Measurements from ENCODE around the gene SMAD5.

The SMAD5 gene

DNA sequence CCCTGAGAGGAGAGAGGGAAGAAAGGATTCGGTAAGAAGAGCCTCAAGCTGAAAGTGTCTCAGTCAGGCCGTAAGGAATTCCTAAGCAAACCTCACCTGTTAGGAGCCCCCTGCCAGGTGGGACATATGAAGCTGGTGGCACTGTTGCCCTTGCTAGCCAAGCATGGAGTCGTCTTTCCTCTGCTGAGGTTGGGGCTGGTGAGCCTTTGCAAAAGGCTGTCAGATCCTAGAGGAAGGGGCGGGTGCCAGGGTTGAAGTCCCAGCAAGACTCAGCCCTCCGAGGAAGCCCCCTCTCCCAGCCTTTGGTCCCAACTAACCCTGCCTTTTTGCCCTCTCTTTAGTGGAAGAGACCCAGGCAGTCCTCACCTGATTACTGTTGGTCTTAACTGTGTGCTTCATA, 65.8 kb downstream of the SMAD5 start:
- no peaks in the 10 kb centered on the region for H3K36me3 ChIP-seq (ENCODE audit: low read depth)
- ATAC-seq (ENCODE audit: low read depth) (no peak), DNase-seq (ENCODE audit: low spot score) (no peak)
- H3K4me1 ChIP-seq (ENCODE audit: insufficient read depth, poor library complexity, severe bottlenecking), result no peaks in the 10 kb centered on the region
- H3K4me3 ChIP-seq (ENCODE audit: severe bottlenecking), result no peak overlapping the region
- no peaks in the 10 kb centered on the region for H3K9me3 ChIP-seq (ENCODE audit: severe bottlenecking)
- TF ChIP-seq, protein P1, sequence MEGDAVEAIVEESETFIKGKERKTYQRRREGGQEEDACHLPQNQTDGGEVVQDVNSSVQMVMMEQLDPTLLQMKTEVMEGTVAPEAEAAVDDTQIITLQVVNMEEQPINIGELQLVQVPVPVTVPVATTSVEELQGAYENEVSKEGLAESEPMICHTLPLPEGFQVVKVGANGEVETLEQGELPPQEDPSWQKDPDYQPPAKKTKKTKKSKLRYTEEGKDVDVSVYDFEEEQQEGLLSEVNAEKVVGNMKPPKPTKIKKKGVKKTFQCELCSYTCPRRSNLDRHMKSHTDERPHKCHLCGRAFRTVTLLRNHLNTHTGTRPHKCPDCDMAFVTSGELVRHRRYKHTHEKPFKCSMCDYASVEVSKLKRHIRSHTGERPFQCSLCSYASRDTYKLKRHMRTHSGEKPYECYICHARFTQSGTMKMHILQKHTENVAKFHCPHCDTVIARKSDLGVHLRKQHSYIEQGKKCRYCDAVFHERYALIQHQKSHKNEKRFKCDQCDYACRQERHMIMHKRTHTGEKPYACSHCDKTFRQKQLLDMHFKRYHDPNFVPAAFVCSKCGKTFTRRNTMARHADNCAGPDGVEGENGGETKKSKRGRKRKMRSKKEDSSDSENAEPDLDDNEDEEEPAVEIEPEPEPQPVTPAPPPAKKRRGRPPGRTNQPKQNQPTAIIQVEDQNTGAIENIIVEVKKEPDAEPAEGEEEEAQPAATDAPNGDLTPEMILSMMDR (IDR thresholded peaks at IDR 0.05; ENCODE audit: poor library complexity, severe bottlenecking), result no peak
- no peak overlapping the region for H3K27ac ChIP-seq (ENCODE audit: poor library complexity, severe bottlenecking)
- peaks cover 12% of the 10 kb centered on the region for H3K27me3 ChIP-seq (ENCODE audit: insufficient read depth, poor library complexity, severe bottlenecking)

DNA sequence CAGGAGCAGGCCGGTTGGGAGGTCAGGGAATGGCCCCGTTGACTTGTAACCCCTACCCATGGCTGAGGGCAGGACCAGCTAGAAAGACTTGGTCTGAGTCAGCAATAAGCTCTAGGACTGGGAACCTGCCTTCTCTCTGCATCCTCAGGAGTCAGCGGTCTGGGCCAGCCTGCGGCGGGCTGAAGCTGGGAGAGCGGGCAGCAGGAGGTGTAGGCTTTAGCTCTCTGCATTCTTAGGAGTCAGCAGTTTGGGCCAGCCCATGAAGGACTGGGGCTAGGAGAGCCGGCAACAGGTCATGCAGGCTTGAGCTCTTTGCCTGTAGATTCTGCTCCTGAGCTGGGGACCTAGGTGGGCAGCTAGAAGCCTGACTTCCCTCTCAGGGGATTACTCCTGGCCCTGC, 66.8 kb downstream of the SMAD5 start:
- Histone ChIP-seq H3K27me3 (ENCODE audit: insufficient read depth, poor library complexity, severe bottlenecking) (peaks cover 3% of the 10 kb centered on the region), H3K27ac (ENCODE audit: poor library complexity, severe bottlenecking) (no peak overlapping the region), H3K9me3 (ENCODE audit: severe bottlenecking) (no peaks in the 10 kb centered on the region), H3K4me1 (ENCODE audit: insufficient read depth, poor library complexity, severe bottlenecking) (no peaks in the 10 kb centered on the region), H3K36me3 (ENCODE audit: low read depth) (no peaks in the 10 kb centered on the region), H3K4me3 (ENCODE audit: severe bottlenecking) (no peak overlapping the region)
- ATAC-seq (ENCODE audit: low read depth) (no peak), DNase-seq (ENCODE audit: low spot score) (no peak)
- TF ChIP-seq, protein P1 (IDR thresholded peaks at IDR 0.05; ENCODE audit: poor library complexity, severe bottlenecking), result no peak

DNA sequence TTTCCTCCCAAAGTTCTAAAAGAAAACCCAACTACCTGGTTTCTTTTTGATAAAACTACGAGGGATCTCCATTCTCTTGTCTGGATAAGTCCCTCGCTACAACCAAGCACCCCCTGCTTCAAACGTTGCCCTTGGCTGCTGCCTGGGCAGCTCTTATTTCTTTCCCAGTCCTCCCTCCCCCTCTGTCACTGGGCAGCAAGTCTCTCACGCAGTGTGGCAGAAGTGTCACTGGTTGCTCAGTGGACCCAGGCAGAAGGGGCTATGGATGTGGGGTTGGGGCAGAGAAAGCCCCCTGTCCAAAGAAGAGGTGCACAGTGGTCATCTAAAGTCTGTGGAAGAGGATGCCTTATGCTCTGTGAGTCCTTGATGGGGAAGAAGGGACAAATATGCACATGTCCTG, 67.5 kb downstream of the SMAD5 start:
- ATAC-seq (ENCODE audit: low read depth) (no peak), DNase-seq (ENCODE audit: low spot score) (peak; percentile 42)

DNA sequence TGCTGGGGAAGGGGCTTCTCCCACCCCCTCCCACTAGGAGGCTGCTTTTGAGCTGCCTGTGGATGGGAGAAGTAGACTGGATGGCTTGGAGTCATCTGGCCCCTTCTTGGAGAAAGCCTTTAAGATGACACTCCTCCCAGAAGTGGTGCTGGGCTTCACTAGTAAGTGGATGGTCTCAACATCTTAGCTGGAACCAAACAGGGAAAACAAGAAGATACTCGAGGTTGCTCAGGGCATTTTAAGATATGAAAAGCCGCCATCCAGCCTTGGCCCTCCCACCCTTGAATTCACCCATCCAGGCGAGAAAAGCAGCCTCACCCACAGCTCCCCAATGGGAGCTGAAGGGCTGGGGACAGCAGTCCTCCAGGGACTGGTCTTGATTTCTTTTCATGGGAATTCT, 68.1 kb downstream of the SMAD5 start:
- TF ChIP-seq, protein P1 (IDR thresholded peaks at IDR 0.05; ENCODE audit: poor library complexity, severe bottlenecking), result no peak
- no peak for DNase-seq (ENCODE audit: low spot score)

More for the DNA sequence above, 67.5 kb downstream of the SMAD5 start:
- Histone ChIP-seq H3K4me1 (ENCODE audit: insufficient read depth, poor library complexity, severe bottlenecking) (no peaks in the 10 kb centered on the region), H3K36me3 (ENCODE audit: low read depth) (no peaks in the 10 kb centered on the region), H3K27me3 (ENCODE audit: insufficient read depth, poor library complexity, severe bottlenecking) (no peaks in the 10 kb centered on the region), H3K27ac (ENCODE audit: poor library complexity, severe bottlenecking) (no peak overlapping the region), H3K9me3 (ENCODE audit: severe bottlenecking) (no peaks in the 10 kb centered on the region), H3K4me3 (ENCODE audit: severe bottlenecking) (no peak overlapping the region)
- TF ChIP-seq, protein P1 (IDR thresholded peaks at IDR 0.05; ENCODE audit: poor library complexity, severe bottlenecking), result no peak

DNA sequence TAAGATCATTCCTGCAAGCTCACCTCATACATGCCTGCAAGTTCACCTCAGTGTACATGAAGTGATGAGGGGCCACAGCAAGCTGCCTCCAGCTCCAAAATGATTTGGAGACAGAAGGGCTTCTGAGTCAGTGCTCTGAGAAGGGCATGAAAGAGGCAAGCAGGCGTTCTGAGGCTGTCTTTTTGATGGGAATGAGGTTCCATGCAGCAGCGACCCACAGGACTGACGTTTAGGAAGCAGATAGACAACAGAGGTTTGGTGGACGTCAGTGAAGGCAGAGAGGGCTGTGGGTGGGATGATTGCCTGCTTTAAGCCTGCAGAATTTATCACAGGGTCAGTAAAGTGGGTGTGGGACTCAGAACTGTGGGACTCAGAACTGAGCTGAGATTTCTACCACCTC, 69.2 kb downstream of the SMAD5 start:
- no peaks in the 10 kb centered on the region for H3K27me3 ChIP-seq (ENCODE audit: insufficient read depth, poor library complexity, severe bottlenecking)
- H3K27ac ChIP-seq (ENCODE audit: poor library complexity, severe bottlenecking), result no peak overlapping the region
- no peaks in the 10 kb centered on the region for H3K4me1 ChIP-seq (ENCODE audit: insufficient read depth, poor library complexity, severe bottlenecking)
- no peaks in the 10 kb centered on the region for H3K9me3 ChIP-seq (ENCODE audit: severe bottlenecking)
- no peak overlapping the region for H3K4me3 ChIP-seq (ENCODE audit: severe bottlenecking)
- no peak for DNase-seq (ENCODE audit: low spot score)
- H3K36me3 ChIP-seq (ENCODE audit: low read depth), result no peaks in the 10 kb centered on the region
- TF ChIP-seq, protein P1 (IDR thresholded peaks at IDR 0.05; ENCODE audit: poor library complexity, severe bottlenecking), result no peak
- no peak for ATAC-seq (ENCODE audit: low read depth)

More for the DNA sequence above, 68.1 kb downstream of the SMAD5 start:
- no peaks in the 10 kb centered on the region for H3K27me3 ChIP-seq (ENCODE audit: insufficient read depth, poor library complexity, severe bottlenecking)
- H3K27ac ChIP-seq (ENCODE audit: poor library complexity, severe bottlenecking), result no peak overlapping the region
- no peaks in the 10 kb centered on the region for H3K4me1 ChIP-seq (ENCODE audit: insufficient read depth, poor library complexity, severe bottlenecking)
- no peak for ATAC-seq (ENCODE audit: low read depth)
- H3K4me3 ChIP-seq (ENCODE audit: severe bottlenecking), result no peak overlapping the region
- no peaks in the 10 kb centered on the region for H3K9me3 ChIP-seq (ENCODE audit: severe bottlenecking)
- H3K36me3 ChIP-seq (ENCODE audit: low read depth), result no peaks in the 10 kb centered on the region

All from RWPE2 (cell line).